PC-3 (cell line): ENCODE measurements around the gene TPGS2. TPM values are rescaled to one million over a fixed set of nuclear protein-coding genes. Genes with fewer than 3 reads are reported as not detected.

Experiments used
- ATAC-seq: fragments of 200-7000 bp; cut with Tn5 transposase; 2 replicates; pipeline ENCODE4 v1.9.1; 2020; ENCODE audit warnings: mild to moderate bottlenecking, moderate library complexity
- BruUV-seq: library from RNA; stranded (reverse); fragments of 400-500 nt; replicated peaks from 2 replicates; lab custom pipeline; 2021; lab: Mats Ljungman, UMichigan
- CTCF ChIA-PET: fragments of 300-600 bp; sonication (Branson Sonifier 250); formaldehyde crosslinking; loops from one replicate; lab custom pipeline; 2022; ENCODE audit warnings: antibody characterized with exemption; lab: Charles Lee
- POLR2A ChIA-PET: fragments of 300-600 bp; sonication (Branson Sonifier 250); formaldehyde crosslinking; loops from one replicate; lab custom pipeline; 2022; ENCODE audit warnings: antibody characterized with exemption; ENCODE audit not compliant: unreplicated experiment; lab: Charles Lee
- DNase-seq: peaks from one replicate; pipeline ENCODE4 v3.0.0-alpha.2; 2015
- H2AFZ ChIP-seq: fragments of 300-600 bp; sonication (generic); 2 replicates; pipeline ENCODE4 v1.6.0; 2016; ENCODE audit warnings: antibody characterized with exemption, low read length
- H3F3A ChIP-seq: fragments of 300-600 bp; sonication (generic); one replicate; pipeline ENCODE4 v1.6.0; 2017; ENCODE audit warnings: antibody characterized with exemption, low read length, control low read depth, mild to moderate bottlenecking; ENCODE audit not compliant: unreplicated experiment
- H3K27ac ChIP-seq: fragments of 300-600 bp; sonication (generic); 2 replicates; pipeline ENCODE4 v1.5.1; 2016; ENCODE audit warnings: mild to moderate bottlenecking, low read length
- H3K27me3 ChIP-seq: fragments of 300-600 bp; sonication (generic); 2 replicates; pipeline ENCODE4 v1.6.1; 2016; ENCODE audit warnings: low read length, mixed read lengths
- H3K36me3 ChIP-seq: fragments of 300-600 bp; sonication (generic); 2 replicates; pipeline ENCODE4 v1.6.1; 2016; ENCODE audit warnings: low read depth, mixed run types, low read length, mixed read lengths
- H3K4me1 ChIP-seq: fragments of 300-600 bp; sonication (generic); 2 replicates; pipeline ENCODE4 v1.5.1; 2016; ENCODE audit warnings: low read length; ENCODE audit not compliant: insufficient read depth
- H3K4me2 ChIP-seq: fragments of 300-600 bp; sonication (generic); 2 replicates; pipeline ENCODE4 v1.6.0; 2016; ENCODE audit warnings: low read length
- H3K4me3 ChIP-seq: fragments of 300-600 bp; sonication (generic); 2 replicates; pipeline ENCODE4 v1.5.1; 2016; ENCODE audit warnings: mild to moderate bottlenecking, low read length, mixed read lengths
- H3K79me2 ChIP-seq: fragments of 300-600 bp; sonication (generic); 2 replicates; pipeline ENCODE4 v1.6.1; 2017; ENCODE audit warnings: low read length, mixed read lengths
- H3K9ac ChIP-seq: fragments of 300-600 bp; sonication (generic); 2 replicates; pipeline ENCODE4 v1.6.0; 2016; ENCODE audit warnings: mild to moderate bottlenecking, low read length
- H3K9me2 ChIP-seq: fragments of 300-600 bp; sonication (generic); replicated peaks from 2 replicates; pipeline ENCODE4 v1.6.1; 2016; ENCODE audit warnings: mixed run types, low read length, mixed read lengths
- H3K9me3 ChIP-seq: fragments of 300-600 bp; sonication (generic); 2 replicates; pipeline ENCODE4 v1.6.1; 2016; ENCODE audit warnings: low read length, mixed read lengths
- H4K20me1 ChIP-seq: fragments of 300-600 bp; sonication (generic); 2 replicates; pipeline ENCODE4 v1.6.1; 2016; ENCODE audit warnings: low read length, mixed read lengths
- EZH2 ChIP-seq: fragments of 300-600 bp; sonication (generic); IDR thresholded peaks from one replicate; pipeline ENCODE4 v1.6.1; 2017; ENCODE audit warnings: antibody characterized with exemption, mild to moderate bottlenecking, low read length; ENCODE audit not compliant: unreplicated experiment
- EZH2phosphoT487 ChIP-seq: fragments of 300-600 bp; sonication (generic); IDR thresholded peaks from 2 replicates; pipeline ENCODE4 v1.6.1; 2018; ENCODE audit warnings: mild to moderate bottlenecking, antibody characterized with exemption, low read length, borderline replicate concordance
- intact Hi-C: fragments of 100-400 bp; cut with micrococcal nuclease; formaldehyde crosslinking; loops from 2 replicates; pipeline ENCODE4 v1.9.0; 2023
- total RNA-seq: library from RNA; depleted of rRNA; stranded (reverse); fragments of >200 nt; gene quantifications from 2 replicates; pipeline ENCODE4 v1.2.3, GENCODE V29; 2014
- TF ChIP-seq, protein P1 (sequence below): fragments of 300-600 bp; sonication (generic); conservative IDR thresholded peaks from 2 replicates; pipeline ENCODE4 v1.5.1; 2017; ENCODE audit warnings: antibody characterized with exemption, low read depth, mild to moderate bottlenecking, low read length

Gene TPGS2
- total RNA-seq, 1 experiment from 2014 or later = 44.9 TPM

GRCh38 chr18:36849288-36850006 is 20.6 kb upstream of the TPGS2 start:
- Histone ChIP-seq H3K4me3 (no peak overlapping the region), H2AFZ (no peak overlapping the region), H3F3A (no peaks in the 10 kb centered on the region), H4K20me1 (no peaks in the 10 kb centered on the region), H3K9ac (no peak overlapping the region), H3K9me3 (no peaks in the 10 kb centered on the region), H3K4me2 (no peak overlapping the region), H3K27me3 (no peaks in the 10 kb centered on the region), H3K9me2 (no peaks in the 10 kb centered on the region), H3K79me2 (no peaks in the 10 kb centered on the region), H3K27ac (no peak overlapping the region), H3K36me3 (no peaks in the 10 kb centered on the region), H3K4me1 (peaks cover 5% of the 10 kb centered on the region)
- ATAC-seq (no peak), DNase-seq (peak; percentile 1)
- ChIA-PET CTCF (no interaction called here), POLR2A (no interaction called here)
- intact Hi-C loops = no loop called here
- TF ChIP-seq EZH2phosphoT487 (no peak), EZH2 (no peak)
- TF ChIP-seq, protein P1, sequence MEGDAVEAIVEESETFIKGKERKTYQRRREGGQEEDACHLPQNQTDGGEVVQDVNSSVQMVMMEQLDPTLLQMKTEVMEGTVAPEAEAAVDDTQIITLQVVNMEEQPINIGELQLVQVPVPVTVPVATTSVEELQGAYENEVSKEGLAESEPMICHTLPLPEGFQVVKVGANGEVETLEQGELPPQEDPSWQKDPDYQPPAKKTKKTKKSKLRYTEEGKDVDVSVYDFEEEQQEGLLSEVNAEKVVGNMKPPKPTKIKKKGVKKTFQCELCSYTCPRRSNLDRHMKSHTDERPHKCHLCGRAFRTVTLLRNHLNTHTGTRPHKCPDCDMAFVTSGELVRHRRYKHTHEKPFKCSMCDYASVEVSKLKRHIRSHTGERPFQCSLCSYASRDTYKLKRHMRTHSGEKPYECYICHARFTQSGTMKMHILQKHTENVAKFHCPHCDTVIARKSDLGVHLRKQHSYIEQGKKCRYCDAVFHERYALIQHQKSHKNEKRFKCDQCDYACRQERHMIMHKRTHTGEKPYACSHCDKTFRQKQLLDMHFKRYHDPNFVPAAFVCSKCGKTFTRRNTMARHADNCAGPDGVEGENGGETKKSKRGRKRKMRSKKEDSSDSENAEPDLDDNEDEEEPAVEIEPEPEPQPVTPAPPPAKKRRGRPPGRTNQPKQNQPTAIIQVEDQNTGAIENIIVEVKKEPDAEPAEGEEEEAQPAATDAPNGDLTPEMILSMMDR = no peak
- no TSS peak for BruUV-seq

DNA sequence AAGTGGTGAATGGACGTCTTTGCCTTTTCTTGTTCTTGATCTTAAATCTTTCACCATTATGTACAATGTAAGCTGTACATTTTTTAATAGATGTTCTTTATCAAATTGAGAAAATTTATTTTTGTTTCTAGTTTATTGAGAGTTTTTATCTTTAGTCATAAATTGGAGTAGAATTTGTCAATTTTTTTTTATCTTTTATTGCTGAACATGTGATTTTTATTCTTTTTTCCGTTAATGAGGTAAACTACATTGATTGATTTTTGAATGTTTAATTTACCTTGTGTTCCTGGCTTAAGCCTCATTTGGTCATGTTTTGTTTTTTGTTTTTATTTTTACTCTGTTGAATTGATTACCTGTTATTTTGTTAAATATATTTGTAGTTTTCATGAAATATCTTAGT is 19.8 kb upstream of the TPGS2 start:
- no peak overlapping the region for H3K27ac ChIP-seq
- H3F3A ChIP-seq = no peaks in the 10 kb centered on the region
- ATAC-seq = no peak
- H3K4me2 ChIP-seq = no peak overlapping the region
- H4K20me1 ChIP-seq = no peaks in the 10 kb centered on the region
- no peaks in the 10 kb centered on the region for H3K9me3 ChIP-seq
- no peak overlapping the region for H3K4me3 ChIP-seq
- H3K27me3 ChIP-seq = no peaks in the 10 kb centered on the region
- H3K9me2 ChIP-seq = no peaks in the 10 kb centered on the region
- H3K4me1 ChIP-seq = peaks cover 5% of the 10 kb centered on the region
- H3K79me2 ChIP-seq = no peaks in the 10 kb centered on the region
- BruUV-seq = no TSS peak
- no peak overlapping the region for H3K9ac ChIP-seq
- POLR2A ChIA-PET = no interaction called here
- TF ChIP-seq, protein P1 = no peak
- TF ChIP-seq EZH2phosphoT487 (no peak), EZH2 (no peak)
- H2AFZ ChIP-seq = no peak overlapping the region
- H3K36me3 ChIP-seq = no peaks in the 10 kb centered on the region
- CTCF ChIA-PET = no interaction called here
- no peak for DNase-seq
- intact Hi-C loops = no loop called here

DNA sequence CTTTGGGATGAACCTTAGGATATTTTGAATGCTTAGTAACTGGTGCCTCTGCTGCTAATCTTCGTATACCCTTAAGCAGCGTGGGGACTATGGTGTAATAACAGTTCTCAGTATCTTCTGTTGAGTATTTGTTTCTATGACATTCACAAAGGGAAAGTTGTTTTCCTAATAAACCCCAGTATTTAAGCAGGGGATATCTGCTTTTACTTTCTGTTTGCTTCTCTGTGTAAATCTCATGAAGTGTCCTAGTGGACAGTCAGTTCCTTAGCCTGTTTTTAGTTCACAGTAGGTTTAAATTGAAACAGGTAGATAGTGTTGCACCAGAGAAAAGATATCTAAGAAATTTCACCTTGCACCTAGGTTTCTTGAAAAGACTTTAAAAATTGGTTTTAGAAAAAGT is 15.0 kb upstream of the TPGS2 start:
- H3K4me1 ChIP-seq = no peaks in the 10 kb centered on the region
- H3K36me3 ChIP-seq = no peaks in the 10 kb centered on the region
- DNase-seq (no peak), ATAC-seq (no peak)
- H3F3A ChIP-seq = no peaks in the 10 kb centered on the region
- no peaks in the 10 kb centered on the region for H3K9me3 ChIP-seq
- H3K4me3 ChIP-seq = no peak overlapping the region
- H3K9me2 ChIP-seq = no peaks in the 10 kb centered on the region
- no peak overlapping the region for H3K9ac ChIP-seq
- intact Hi-C loops = no loop called here
- no peak overlapping the region for H2AFZ ChIP-seq
- ChIA-PET POLR2A (no interaction called here), CTCF (no interaction called here)
- no peak overlapping the region for H3K27ac ChIP-seq
- H3K27me3 ChIP-seq = no peaks in the 10 kb centered on the region
- H3K79me2 ChIP-seq = no peaks in the 10 kb centered on the region
- no peak for TF ChIP-seq EZH2phosphoT487
- TF ChIP-seq, protein P1 = no peak
- TF ChIP-seq EZH2 = no peak
- H3K4me2 ChIP-seq = no peak overlapping the region
- no TSS peak for BruUV-seq
- no peaks in the 10 kb centered on the region for H4K20me1 ChIP-seq
